PFSK-1 (cell line): ENCODE data around the gene ITPRID1.

Experiments used
- FOXP2 ChIP-seq: optimal IDR thresholded peaks from 2 replicates; pipeline ENCODE3; 2011; ENCODE audit warnings: borderline replicate concordance, control low read depth, inconsistent platforms; ENCODE audit not compliant: insufficient read depth; ENCODE audit errors: extremely low read length, extremely low read depth
- POLR2AphosphoS5 ChIP-seq: IDR thresholded peaks from 2 replicates; pipeline ENCODE4 v1.6.1; 2012; ENCODE audit warnings: low read depth, mild to moderate bottlenecking, control low read depth, low read length, moderate library complexity
- SIN3A ChIP-seq: IDR thresholded peaks from 2 replicates; pipeline ENCODE4 v1.6.1; 2012; ENCODE audit warnings: mild to moderate bottlenecking, low read length, moderate library complexity, borderline replicate concordance; ENCODE audit not compliant: insufficient read depth
- TAF1 ChIP-seq: IDR thresholded peaks from 2 replicates; pipeline ENCODE4 v1.6.1; 2012; ENCODE audit warnings: low read length, control low read depth, borderline replicate concordance; ENCODE audit not compliant: insufficient read depth
- TF ChIP-seq, protein P1 (sequence below), 2 experiments: IDR thresholded peaks; 2 replicates each; pipeline versions ENCODE4 v1.6.1 to v1.8.0; 2011 to 2012; ENCODE audit warnings: low read depth in 2 of 2, low read length in 2 of 2, control low read depth in 1 of 2, inconsistent platforms in 1 of 2, mild to moderate bottlenecking in 1 of 2, moderate library complexity in 1 of 2; ENCODE audit not compliant: insufficient read depth in 1 of 2

The ITPRID1 gene

DNA sequence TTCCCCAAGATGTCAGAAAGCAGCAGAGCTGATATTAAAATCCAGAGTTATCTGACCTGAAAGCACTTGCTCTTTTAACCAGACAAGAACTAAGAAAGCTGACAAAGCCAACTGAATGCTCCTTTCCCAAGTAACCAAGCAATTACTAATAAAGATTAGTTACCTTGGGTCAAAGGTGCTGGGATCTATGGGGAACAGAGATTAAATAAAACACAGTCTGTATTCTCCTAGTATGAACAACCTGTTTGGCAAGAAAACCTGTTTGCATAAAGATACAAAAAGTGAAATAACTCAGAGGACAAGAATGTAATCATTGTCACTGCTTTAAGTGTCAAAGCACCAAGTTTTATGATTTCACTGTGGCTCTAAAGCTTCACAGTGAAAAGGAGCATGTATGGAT lies 35.7 kb downstream of the ITPRID1 start:
- TF ChIP-seq POLR2AphosphoS5 = no peak
- TF ChIP-seq FOXP2 = no peak

- TF ChIP-seq FOXP2 (no peak), POLR2AphosphoS5 (no peak), SIN3A (no peak), TAF1 (no peak)
- TF ChIP-seq, protein P1, sequence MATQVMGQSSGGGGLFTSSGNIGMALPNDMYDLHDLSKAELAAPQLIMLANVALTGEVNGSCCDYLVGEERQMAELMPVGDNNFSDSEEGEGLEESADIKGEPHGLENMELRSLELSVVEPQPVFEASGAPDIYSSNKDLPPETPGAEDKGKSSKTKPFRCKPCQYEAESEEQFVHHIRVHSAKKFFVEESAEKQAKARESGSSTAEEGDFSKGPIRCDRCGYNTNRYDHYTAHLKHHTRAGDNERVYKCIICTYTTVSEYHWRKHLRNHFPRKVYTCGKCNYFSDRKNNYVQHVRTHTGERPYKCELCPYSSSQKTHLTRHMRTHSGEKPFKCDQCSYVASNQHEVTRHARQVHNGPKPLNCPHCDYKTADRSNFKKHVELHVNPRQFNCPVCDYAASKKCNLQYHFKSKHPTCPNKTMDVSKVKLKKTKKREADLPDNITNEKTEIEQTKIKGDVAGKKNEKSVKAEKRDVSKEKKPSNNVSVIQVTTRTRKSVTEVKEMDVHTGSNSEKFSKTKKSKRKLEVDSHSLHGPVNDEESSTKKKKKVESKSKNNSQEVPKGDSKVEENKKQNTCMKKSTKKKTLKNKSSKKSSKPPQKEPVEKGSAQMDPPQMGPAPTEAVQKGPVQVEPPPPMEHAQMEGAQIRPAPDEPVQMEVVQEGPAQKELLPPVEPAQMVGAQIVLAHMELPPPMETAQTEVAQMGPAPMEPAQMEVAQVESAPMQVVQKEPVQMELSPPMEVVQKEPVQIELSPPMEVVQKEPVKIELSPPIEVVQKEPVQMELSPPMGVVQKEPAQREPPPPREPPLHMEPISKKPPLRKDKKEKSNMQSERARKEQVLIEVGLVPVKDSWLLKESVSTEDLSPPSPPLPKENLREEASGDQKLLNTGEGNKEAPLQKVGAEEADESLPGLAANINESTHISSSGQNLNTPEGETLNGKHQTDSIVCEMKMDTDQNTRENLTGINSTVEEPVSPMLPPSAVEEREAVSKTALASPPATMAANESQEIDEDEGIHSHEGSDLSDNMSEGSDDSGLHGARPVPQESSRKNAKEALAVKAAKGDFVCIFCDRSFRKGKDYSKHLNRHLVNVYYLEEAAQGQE (IDR thresholded peaks at IDR 0.05; ENCODE audit: insufficient read depth in 1 of 2, low read depth in 2 of 2, low read length in 2 of 2) = no peak
Measured at GRCh38 chr7:31550432-31550831, 36.5 kb downstream of the ITPRID1 start.

- TF ChIP-seq, protein P1 (IDR thresholded peaks at IDR 0.05; ENCODE audit: insufficient read depth in 1 of 2, low read depth in 2 of 2, low read length in 2 of 2) = no peak
- no peak for TF ChIP-seq FOXP2
- no peak for TF ChIP-seq POLR2AphosphoS5
- TF ChIP-seq TAF1 = no peak
- TF ChIP-seq SIN3A = no peak
Measured at GRCh38 chr7:31553661-31554081, 39.8 kb downstream of the ITPRID1 start.

GRCh38 chr7:31562002-31562401 lies 48.1 kb downstream of the ITPRID1 start:
- TF ChIP-seq POLR2AphosphoS5 = no peak
- no peak for TF ChIP-seq SIN3A
- no peak for TF ChIP-seq FOXP2
- TF ChIP-seq, protein P1 (IDR thresholded peaks at IDR 0.05; ENCODE audit: insufficient read depth in 1 of 2, low read depth in 2 of 2, low read length in 2 of 2) = no peak
- no peak for TF ChIP-seq TAF1

DNA sequence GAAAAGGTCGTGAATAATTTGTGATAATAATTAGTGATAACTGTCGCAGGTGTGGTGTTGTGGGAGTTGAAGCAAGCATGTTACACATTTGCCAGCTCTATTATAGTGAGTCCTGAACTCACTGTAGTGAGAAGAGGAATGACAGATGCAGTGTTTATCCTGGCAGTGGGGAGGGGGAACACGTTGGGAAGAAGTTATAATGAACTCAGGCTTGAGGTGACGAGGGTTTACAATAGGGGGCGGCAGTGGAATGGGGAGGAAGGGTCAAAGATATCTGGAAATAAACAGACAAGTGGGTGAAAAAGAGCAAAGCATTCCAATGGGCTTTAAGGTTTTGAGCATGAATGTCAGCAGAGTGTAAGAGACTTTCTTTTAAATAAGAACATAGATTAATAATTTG lies 49.6 kb downstream of the ITPRID1 start:
- TF ChIP-seq TAF1 = no peak
- TF ChIP-seq SIN3A = no peak
- TF ChIP-seq, protein P1 (IDR thresholded peaks at IDR 0.05; ENCODE audit: insufficient read depth in 1 of 2, low read depth in 2 of 2, low read length in 2 of 2) = no peak
- no peak for TF ChIP-seq FOXP2
- no peak for TF ChIP-seq POLR2AphosphoS5
